HL-60 (cell line): ENCODE measurements around the gene KRTAP10-9.

Source experiments
- GABPA ChIP-seq: IDR thresholded peaks from 2 replicates; pipeline ENCODE4 v1.6.1; 2012; ENCODE audit warnings: low read depth
- POLR2AphosphoS5 ChIP-seq: IDR thresholded peaks from 2 replicates; pipeline ENCODE4 v1.6.1; 2012; ENCODE audit warnings: low read depth
- TF ChIP-seq, protein P1 (sequence below): IDR thresholded peaks from one replicate; pipeline ENCODE4 v1.5.1; 2011; ENCODE audit warnings: low read length, control low read depth, inconsistent platforms; ENCODE audit not compliant: insufficient read depth
- TF ChIP-seq, protein P2 (sequence below): IDR thresholded peaks from 2 replicates; pipeline ENCODE4 v1.6.1; 2012; ENCODE audit warnings: low read depth; ENCODE audit not compliant: insufficient replicate concordance

DNA sequence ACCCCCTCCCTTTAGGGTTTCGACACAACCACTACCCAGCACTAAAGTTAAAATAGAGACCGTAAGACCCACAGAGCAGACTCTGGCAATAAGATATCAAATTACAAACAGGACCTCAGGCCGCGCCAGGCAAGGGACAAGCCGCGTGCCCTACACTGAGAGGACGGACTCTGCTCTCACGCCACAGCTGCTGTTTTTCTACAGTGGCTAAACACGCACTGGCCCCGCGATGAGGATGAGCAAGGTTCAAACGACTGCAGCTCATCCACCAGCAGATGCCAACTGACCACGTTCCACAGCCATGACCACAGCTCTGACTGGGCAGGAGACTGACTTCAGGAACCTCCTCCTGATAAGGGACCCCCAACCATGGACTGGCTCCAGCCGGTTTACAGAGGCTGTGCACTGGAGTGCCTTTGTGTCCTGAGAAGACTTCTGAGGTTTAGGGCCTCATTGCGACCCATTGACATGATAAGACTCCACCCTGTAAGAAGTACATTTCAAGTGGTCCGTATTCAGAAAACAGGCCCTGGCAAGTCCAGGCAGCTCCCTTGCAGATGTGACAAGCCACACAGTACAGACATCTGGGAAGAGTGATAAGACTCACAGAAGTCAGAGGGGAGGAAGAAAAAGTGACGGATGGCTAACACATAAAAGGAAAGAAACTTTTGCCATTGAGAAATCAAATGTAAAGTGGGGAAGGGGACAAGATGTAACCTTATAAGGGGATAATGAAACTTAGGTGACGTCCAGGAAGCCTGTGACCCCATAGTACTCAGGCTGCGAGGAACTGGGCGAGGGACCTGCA lies 33.1 kb upstream of the KRTAP10-9 start:
- TF ChIP-seq POLR2AphosphoS5 (no peak), GABPA (no peak)
- TF ChIP-seq, protein P1, sequence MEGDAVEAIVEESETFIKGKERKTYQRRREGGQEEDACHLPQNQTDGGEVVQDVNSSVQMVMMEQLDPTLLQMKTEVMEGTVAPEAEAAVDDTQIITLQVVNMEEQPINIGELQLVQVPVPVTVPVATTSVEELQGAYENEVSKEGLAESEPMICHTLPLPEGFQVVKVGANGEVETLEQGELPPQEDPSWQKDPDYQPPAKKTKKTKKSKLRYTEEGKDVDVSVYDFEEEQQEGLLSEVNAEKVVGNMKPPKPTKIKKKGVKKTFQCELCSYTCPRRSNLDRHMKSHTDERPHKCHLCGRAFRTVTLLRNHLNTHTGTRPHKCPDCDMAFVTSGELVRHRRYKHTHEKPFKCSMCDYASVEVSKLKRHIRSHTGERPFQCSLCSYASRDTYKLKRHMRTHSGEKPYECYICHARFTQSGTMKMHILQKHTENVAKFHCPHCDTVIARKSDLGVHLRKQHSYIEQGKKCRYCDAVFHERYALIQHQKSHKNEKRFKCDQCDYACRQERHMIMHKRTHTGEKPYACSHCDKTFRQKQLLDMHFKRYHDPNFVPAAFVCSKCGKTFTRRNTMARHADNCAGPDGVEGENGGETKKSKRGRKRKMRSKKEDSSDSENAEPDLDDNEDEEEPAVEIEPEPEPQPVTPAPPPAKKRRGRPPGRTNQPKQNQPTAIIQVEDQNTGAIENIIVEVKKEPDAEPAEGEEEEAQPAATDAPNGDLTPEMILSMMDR = no peak
- TF ChIP-seq, protein P2, sequence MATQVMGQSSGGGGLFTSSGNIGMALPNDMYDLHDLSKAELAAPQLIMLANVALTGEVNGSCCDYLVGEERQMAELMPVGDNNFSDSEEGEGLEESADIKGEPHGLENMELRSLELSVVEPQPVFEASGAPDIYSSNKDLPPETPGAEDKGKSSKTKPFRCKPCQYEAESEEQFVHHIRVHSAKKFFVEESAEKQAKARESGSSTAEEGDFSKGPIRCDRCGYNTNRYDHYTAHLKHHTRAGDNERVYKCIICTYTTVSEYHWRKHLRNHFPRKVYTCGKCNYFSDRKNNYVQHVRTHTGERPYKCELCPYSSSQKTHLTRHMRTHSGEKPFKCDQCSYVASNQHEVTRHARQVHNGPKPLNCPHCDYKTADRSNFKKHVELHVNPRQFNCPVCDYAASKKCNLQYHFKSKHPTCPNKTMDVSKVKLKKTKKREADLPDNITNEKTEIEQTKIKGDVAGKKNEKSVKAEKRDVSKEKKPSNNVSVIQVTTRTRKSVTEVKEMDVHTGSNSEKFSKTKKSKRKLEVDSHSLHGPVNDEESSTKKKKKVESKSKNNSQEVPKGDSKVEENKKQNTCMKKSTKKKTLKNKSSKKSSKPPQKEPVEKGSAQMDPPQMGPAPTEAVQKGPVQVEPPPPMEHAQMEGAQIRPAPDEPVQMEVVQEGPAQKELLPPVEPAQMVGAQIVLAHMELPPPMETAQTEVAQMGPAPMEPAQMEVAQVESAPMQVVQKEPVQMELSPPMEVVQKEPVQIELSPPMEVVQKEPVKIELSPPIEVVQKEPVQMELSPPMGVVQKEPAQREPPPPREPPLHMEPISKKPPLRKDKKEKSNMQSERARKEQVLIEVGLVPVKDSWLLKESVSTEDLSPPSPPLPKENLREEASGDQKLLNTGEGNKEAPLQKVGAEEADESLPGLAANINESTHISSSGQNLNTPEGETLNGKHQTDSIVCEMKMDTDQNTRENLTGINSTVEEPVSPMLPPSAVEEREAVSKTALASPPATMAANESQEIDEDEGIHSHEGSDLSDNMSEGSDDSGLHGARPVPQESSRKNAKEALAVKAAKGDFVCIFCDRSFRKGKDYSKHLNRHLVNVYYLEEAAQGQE = no peak
